ENCODE measurements around the gene SMCO4. TPM values are rescaled to one million over a fixed set of nuclear protein-coding genes. Genes with fewer than 3 reads are reported as not detected.

Gene SMCO4
- total RNA-seq, 1 donor from 2014 or later, result 48.1 TPM

DNA sequence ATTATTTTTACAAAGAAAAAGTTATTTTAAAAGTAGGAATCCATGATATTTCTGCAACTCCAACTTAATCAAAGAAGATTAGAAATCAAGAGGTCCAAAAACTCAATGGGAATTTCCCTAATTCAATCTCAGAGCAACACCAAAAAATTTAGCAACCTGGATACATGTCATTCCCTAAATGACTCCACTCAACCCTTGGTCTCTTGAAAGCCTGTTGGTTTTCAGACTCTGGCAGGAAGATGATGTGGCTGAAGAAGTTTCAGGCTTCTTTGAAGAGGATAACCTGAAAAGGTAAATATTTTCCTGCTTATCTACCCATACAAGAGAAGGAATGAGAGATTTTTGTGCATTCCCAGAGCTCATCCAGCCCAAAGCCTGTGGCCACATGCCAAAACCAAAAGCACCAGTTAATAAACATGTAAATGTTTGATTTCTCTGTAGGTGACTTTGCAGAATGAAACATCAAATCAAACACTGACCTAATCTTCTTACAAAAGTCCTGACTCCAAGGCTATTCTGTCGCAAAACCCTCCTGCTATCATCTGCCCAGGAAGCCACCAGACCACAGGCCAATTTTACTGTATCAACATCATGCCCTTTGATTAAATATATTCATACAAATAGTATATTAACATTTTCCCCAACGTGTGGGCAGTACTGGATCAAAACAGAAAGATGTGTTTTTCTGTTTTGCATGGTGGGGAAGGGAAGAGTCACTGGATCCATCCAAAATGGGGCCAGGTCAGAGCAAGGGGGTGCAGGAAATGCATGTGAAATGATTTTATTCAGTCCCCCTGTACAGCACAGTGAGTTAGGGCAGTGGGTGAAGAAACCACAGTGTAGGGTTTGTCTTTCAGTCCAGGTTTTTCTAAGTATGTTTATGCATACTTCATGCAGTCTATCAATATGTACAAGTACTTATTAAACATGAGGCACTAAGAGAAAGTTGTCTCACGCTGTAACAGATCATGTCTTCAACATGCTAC is 38.8 kb downstream of the SMCO4 start:
- no peak for TF ChIP-seq CTCF (conservative IDR thresholded peaks at IDR 0.05; ENCODE audit: low read depth, low read length)
- no peak overlapping the region for H3K4me3 ChIP-seq (ENCODE audit: low read depth, low read length)
- DNase-seq (ENCODE audit: low read depth), result no peak

DNA sequence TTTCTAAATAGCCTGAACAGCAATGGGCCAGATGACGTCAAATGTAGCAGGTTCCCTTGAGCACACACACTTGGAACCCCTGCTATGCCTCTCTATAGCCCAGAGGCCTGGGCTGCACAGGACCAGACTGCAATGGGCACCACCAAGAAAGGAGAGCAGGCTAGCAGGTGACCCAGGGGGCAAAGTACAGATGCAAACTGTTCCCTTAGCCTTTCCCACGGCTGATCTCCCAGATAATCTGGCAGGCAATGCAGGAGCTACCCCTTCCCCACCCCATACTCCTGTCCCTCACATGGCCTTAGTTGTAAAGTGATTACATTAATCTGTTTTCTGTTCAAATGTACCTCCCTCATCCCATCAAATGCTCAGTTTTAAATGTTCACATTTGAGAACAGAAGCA is 41.3 kb downstream of the SMCO4 start:
- no peak overlapping the region for H3K4me3 ChIP-seq (ENCODE audit: low read depth, low read length)
- no peak for DNase-seq (ENCODE audit: low read depth)
- no peak for TF ChIP-seq CTCF (conservative IDR thresholded peaks at IDR 0.05; ENCODE audit: low read depth, low read length)

DNA sequence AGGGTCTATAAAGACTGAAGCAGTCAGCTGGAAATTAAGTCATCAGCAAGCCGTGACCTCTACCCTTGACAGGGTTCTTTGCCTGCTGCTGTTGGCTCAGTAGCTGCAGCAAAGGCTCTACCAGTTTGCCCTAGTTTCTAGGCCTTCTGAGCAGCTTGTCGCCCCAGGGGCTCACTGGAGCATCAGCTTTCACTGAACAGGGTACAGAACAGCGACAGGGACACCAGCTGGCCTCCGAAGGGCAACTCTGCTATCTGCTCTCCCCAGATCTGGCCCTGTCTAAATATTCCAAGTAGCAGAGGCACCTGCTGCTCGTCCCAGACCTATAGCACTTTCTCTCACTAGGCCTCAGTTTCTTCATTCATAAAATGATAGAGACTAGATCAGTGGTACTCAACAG is 42.4 kb downstream of the SMCO4 start:
- DNase-seq (ENCODE audit: low read depth), result no peak
- H3K4me3 ChIP-seq (ENCODE audit: low read depth, low read length), result no peak overlapping the region
- TF ChIP-seq CTCF (conservative IDR thresholded peaks at IDR 0.05; ENCODE audit: low read depth, low read length), result no peak

DNA sequence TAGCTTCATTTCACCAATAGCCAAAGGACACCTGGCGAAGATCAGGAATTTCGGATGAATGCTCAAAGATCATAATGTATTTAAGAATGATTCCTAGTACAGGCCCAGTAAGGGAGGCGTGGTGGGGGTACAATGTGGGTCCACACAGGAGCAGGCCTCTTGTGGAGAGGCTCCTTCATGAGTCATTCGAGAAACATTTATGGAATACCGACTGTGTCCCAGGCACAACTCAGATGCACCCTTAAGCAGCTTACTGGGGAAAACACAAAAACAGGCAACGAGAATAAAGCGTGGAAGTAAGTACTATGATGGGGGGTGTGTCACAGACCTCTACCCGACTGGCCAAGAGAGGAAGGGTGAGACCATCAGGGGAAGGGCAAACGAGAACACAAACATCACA is 44.5 kb downstream of the SMCO4 start:
- peak; percentile 63 for DNase-seq (ENCODE audit: low read depth)
- no peak overlapping the region for H3K4me3 ChIP-seq (ENCODE audit: low read depth, low read length)
- no peak for TF ChIP-seq CTCF (conservative IDR thresholded peaks at IDR 0.05; ENCODE audit: low read depth, low read length)

DNA sequence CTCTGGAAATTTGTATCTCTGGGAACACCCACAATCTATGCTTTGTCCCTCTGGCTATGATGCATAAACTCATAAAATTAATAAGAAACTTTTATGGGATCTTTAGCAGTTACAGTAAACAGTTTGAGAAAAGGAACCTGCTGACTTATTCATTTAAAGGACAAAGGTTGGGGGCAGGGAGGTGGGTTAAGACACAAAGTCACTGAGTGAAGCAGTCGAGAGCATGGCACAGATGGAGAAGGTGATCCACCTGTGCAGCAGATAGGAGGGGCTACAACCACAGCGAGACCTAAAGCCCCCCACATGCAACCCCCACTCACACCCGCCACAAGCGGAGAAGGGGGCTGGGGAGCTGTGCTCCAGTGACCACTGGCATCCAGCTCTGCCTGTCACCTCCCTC is 45.0 kb downstream of the SMCO4 start:
- no peak overlapping the region for H3K4me3 ChIP-seq (ENCODE audit: low read depth, low read length)
- no peak for TF ChIP-seq CTCF (conservative IDR thresholded peaks at IDR 0.05; ENCODE audit: low read depth, low read length)
- DNase-seq (ENCODE audit: low read depth), result no peak

GRCh38 chr11:93497596-93497995 is 45.6 kb downstream of the SMCO4 start:
- no peak for DNase-seq (ENCODE audit: low read depth)
- H3K4me3 ChIP-seq (ENCODE audit: low read depth, low read length), result no peak overlapping the region
- no peak for TF ChIP-seq CTCF (conservative IDR thresholded peaks at IDR 0.05; ENCODE audit: low read depth, low read length)

DNA sequence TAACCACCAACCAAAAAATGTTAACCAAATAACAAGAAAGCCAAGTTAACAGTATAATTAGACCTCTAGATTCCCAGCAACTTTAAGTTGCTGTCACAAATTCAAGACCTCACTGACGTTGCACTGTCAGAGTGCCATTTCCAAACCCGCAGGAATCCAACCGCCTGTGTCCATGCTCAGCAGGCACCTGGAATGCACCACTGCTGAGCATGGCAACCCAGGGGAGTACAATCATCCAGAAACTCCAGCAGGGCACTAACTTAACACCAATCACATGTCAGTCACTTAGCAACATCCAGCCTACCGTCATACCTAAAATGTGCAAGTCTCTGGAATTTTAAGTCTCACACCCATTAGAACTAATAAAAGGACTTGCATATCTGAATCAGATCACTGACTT is 48.8 kb downstream of the SMCO4 start:
- no peak for TF ChIP-seq CTCF (conservative IDR thresholded peaks at IDR 0.05; ENCODE audit: low read depth, low read length)
- H3K4me3 ChIP-seq (ENCODE audit: low read depth, low read length), result no peak overlapping the region
- peak; percentile 95 for DNase-seq (ENCODE audit: low read depth)

Data from epithelial cell of proximal tubule (primary cell).